NCI-H2227 (cell line): ENCODE data around the gene C10orf105.

ENCODE experiments used
- DNase-seq: peaks from one replicate; lab custom pipeline; 2025; ENCODE audit not compliant: unreplicated experiment; lab: John Stamatoyannopoulos, UW

The C10orf105 gene

GRCh38 chr10:71737834-71738197 is 18.2 kb upstream of the C10orf105 start:
- DNase-seq, result no peak

- DNase-seq, result no peak
These were observed 17.6 kb upstream of the C10orf105 start for GRCh38 chr10:71737001-71737833.

DNA sequence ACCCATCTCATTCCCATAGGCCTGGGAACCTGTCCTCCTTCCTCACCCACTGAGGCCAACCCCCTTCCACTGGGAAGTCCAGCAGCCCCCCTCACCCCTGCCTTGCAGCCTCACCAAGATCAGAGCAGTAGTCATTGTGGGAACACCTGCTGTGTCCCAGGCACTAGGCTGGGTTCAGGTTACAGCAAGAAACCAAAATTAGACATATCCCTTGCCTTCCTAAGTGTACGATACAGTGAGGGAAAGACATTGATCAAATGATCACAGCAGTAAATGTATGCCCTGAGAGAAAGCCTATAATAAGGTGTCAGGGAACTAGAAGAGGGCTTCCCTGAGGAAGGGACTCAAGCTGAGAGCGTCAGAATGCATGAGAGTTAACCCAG is 17.0 kb upstream of the C10orf105 start:
- no peak for DNase-seq

DNA sequence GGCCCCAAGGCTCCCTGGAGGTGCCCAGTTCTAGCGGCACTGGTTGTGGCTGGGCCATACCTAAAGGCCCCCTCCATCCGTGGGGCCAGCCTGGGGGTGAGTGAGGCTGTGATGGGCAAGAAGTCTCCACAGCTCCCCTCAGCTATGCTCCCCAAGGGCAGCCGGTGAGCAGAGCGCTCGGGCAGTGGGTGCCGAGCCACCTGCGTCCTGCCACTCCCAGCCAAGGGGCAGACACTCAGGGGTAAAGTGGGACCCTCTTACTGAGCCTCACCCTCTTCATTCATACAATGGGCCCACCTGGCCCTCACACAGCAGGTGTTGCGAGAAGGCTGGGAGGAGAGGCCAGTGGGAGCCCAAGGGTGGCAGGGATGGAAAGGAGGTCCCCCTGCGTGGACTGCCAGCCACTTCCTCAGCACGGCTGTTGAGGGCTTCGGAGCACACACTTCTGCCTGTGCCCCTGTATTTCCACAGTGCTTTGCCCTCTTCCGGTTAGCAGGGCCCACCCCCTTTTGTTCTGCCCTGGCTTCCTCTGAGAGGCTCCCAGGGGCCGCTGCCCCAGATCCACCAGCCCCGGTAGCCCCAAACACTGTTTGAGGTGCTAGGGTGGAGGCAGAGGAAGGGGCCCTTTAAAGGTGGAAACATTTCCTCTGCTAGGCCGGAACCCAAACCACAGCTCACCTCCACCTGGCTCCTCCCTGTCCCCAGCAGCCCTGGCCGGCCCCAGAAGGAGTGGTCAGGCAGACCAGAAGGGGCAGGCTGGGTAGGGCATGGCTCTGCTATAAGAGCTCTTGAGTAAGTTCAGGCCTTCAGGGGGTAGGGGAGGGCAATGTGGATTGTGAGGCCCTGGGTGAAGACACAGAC is 16.4 kb upstream of the C10orf105 start:
- DNase-seq, result no peak

DNA sequence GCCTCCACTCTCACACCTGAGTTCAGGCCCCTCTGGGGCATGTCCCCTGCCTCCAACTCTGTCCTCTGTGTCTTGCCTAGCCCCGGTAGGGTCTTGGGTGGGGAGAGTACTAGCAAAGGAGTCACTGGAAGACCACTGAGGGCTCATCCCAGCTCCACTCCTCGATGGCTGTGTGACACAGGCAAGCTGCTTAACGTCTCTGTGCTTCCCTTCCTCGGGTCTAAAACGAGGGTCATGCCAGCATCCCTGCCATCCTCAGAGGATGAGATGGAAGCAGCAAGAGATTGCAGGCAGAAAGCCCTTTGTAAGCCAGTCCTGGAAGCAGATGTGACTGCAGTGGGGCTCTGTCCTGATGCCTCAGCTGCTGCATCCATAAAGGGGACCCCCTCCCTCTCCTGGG is 15.2 kb upstream of the C10orf105 start:
- no peak for DNase-seq

- no peak for DNase-seq
These were observed 12.2 kb upstream of the C10orf105 start for GRCh38 chr10:71731791-71732190.

- DNase-seq, result no peak
These were observed 9.6 kb upstream of the C10orf105 start for GRCh38 chr10:71729161-71729636.

DNA sequence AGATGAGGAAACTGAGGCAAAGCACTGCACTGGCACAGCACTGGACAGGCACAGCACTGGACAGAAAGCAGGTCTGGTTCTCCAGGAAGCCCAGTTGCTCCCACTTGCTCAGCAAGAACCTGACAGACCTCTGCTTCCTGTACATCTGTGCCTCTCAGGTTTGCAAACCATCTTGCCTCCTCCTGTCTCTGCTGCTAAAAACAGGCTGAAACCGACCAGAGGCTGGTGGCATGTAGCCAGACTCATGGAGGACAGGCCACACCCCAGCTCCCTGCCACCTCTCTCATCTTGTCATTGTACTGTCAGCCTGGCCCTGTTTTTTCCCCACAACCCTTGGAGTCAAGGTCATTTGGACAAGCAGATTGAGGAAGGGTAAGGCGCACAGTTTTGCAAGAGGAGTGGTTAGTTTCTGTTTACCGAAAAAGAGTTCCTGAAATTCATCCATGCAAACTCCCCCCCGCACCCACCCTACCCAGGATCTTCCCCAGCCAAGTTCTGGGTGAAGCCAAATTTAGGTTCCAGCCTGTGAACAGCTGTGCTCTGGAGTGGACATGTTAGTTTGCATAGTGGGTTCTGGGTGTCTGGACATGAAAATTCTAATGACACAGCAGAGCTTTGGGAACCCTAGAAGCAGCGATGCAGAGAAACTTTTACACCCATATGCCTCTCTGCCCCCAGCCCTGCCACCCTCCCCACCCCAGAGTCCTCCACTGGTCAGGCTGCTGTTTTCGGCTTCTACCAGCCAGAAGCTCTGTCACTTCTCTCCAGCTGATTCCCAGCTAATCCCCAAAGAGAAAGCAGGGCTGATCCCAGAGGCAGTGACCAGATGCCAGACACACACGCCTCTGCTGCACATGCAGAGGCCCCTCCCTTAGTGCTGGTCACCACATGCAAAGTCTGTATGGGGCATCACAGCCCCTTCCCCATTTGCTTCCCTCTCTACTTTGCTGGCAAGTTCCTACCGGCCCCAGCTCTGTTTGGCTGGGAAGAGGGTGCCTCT is 8.5 kb upstream of the C10orf105 start:
- no peak for DNase-seq

- DNase-seq, result no peak
These were observed 7.6 kb upstream of the C10orf105 start for GRCh38 chr10:71727105-71727737.

GRCh38 chr10:71726580-71727104 is 7.1 kb upstream of the C10orf105 start:
- DNase-seq, result no peak

DNA sequence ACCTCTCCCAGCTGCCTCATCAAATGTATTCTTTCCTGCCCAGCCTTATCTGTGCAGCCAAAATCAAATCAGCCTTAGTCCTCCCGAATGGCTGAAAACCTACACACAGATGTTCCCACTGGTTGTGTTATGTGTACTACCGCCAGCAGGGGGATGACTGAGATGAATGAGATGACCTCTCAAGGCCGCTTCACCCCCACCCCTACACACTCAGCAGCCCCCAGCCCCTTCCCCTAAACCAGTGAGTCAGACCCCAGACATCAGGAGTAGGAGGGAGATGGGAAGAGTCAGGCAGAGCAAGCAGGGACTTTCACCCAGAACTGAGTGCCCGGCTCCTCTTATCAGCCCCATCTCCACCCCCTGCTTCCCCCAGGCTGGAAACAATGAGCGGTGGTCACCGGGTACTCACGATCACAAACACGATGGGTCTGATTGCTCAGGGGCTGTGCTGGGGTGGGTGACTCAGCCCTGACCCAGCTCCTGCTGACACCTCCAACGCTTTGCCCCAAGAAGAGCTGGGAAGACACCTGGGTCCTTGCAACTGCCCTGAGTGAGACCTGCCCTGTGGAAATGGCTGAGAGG is 6.5 kb upstream of the C10orf105 start:
- DNase-seq, result no peak

GRCh38 chr10:71725249-71725648 is 5.7 kb upstream of the C10orf105 start:
- no peak for DNase-seq

- no peak for DNase-seq
These were observed 5.0 kb upstream of the C10orf105 start for GRCh38 chr10:71724539-71724938.

GRCh38 chr10:71723311-71723710 is 3.7 kb upstream of the C10orf105 start:
- no peak for DNase-seq

- no peak for DNase-seq
These were observed 3.3 kb upstream of the C10orf105 start for GRCh38 chr10:71722849-71723248.

GRCh38 chr10:71721313-71721712 is 1.7 kb upstream of the C10orf105 start:
- no peak for DNase-seq

DNA sequence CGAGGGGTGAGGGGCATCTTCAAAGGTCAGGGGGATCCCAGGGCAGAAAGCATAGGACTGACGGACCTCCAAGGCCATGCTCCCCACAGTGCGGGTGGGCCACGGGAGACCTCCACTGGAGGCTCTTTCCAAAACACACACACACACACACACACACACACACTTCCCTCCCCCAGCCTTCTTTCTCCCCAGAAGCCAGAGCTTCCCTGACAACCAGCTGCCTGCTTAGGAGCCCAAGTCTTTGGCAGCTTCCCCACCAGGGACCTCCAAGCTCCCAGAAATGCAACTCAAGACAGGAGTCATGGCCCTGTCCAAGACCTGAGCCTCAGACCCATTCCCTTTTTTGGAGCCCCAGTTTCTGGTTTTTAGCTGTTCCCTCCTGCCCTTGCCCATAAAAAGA is 710 bp upstream of the C10orf105 start:
- no peak for DNase-seq

DNA sequence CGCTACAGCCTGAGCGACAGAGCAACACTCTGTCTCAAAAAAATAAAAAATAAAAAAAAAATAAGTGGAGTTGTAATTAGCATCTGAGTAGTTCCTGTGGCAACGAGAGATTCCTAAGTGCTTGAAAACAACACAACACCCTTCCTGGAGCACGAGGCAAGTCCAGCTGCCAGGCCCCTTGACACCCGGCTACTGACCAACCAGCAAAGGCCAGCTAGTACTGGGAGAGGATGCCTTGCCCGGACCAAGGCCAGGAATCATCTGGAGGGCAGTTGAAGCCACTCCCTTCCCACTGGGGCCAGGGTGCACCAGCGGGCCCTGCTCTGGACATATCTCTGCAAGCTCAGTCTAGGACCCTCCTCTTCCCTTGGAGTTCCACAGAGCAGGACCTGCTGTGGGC is 536 bp downstream of the C10orf105 start:
- DNase-seq, result no peak

- DNase-seq, result no peak
These were observed 1.3 kb downstream of the C10orf105 start for GRCh38 chr10:71718165-71718698.

GRCh38 chr10:71717551-71717951 is 2.0 kb downstream of the C10orf105 start:
- DNase-seq, result no peak
